Keratinocyte (primary cell): ENCODE data around the gene ERCC6. TPM values are rescaled to one million over a fixed set of nuclear protein-coding genes. Genes with fewer than 3 reads are reported as not detected.

Experiments
- DNase-seq: peaks from one replicate; pipeline ENCODE4 v3.0.0-alpha.2; 2011; ENCODE audit warnings: low read depth, missing footprints, low spot score
- FAIRE-seq: peaks from 2 replicates; lab custom pipeline; 2011; peaks lifted over from hg19 to GRCh38; lab: Jason Lieb, UNC
- H2AFZ ChIP-seq: 2 replicates; pipeline ENCODE4 v1.6.0; 2012; ENCODE audit warnings: low read length, control low read depth, inconsistent platforms; ENCODE audit not compliant: control insufficient read depth
- H3K27ac ChIP-seq: 2 replicates; pipeline ENCODE4 v1.5.1; 2011; ENCODE audit warnings: low read length; ENCODE audit not compliant: control insufficient read depth, insufficient read depth
- H3K27me3 ChIP-seq: 3 replicates; pipeline ENCODE4 v1.6.0; 2011; ENCODE audit warnings: low read length; ENCODE audit not compliant: control insufficient read depth, insufficient read depth; ENCODE audit errors: extremely low read depth
- H3K36me3 ChIP-seq, 2 experiments: 2 replicates in 1 of 2; 3 replicates in 1 of 2; pipeline ENCODE4 v1.5.1; 2011; ENCODE audit warnings: low read length in 2 of 2, mild to moderate bottlenecking in 1 of 2; ENCODE audit not compliant: control insufficient read depth in 2 of 2, insufficient read depth in 2 of 2; ENCODE audit errors: extremely low read depth in 1 of 2
- H3K4me1 ChIP-seq: 3 replicates; pipeline ENCODE4 v1.5.1; 2011; ENCODE audit warnings: low read length; ENCODE audit not compliant: control insufficient read depth, insufficient read depth; ENCODE audit errors: extremely low read depth
- H3K4me2 ChIP-seq: 3 replicates; pipeline ENCODE4 v1.6.0; 2011; ENCODE audit warnings: low read depth, low read length; ENCODE audit not compliant: control insufficient read depth, insufficient read depth; ENCODE audit errors: extremely low read depth
- H3K4me3 ChIP-seq, 3 experiments: fragments of 200-600 bp in 1 of 3; sonication (generic) in 1 of 3; 2 replicates in 2 of 3; 3 replicates in 1 of 3; pipeline ENCODE4 v1.5.1; 2011 to 2016; ENCODE audit warnings: low read length in 3 of 3, mild to moderate bottlenecking in 3 of 3, control low read depth in 2 of 3, inconsistent platforms in 1 of 3, low read depth in 1 of 3, mixed read lengths in 1 of 3, mixed run types in 1 of 3, moderate library complexity in 1 of 3; ENCODE audit not compliant: control insufficient read depth in 2 of 3, insufficient read depth in 2 of 3; ENCODE audit errors: extremely low read depth in 1 of 3
- H3K79me2 ChIP-seq: 2 replicates; pipeline ENCODE4 v1.6.0; 2012; ENCODE audit warnings: low read length; ENCODE audit not compliant: control insufficient read depth, insufficient read depth
- H3K9ac ChIP-seq: 3 replicates; pipeline ENCODE4 v1.6.0; 2011; ENCODE audit warnings: low read length; ENCODE audit not compliant: control insufficient read depth, insufficient read depth; ENCODE audit errors: extremely low read depth
- H3K9me1 ChIP-seq: 3 replicates; pipeline ENCODE4 v1.6.0; 2011; ENCODE audit warnings: low read length; ENCODE audit not compliant: control insufficient read depth, insufficient read depth; ENCODE audit errors: extremely low read depth
- H3K9me3 ChIP-seq: 2 replicates; pipeline ENCODE4 v1.5.1; 2012; ENCODE audit warnings: low read depth, low read length; ENCODE audit not compliant: control insufficient read depth
- H4K20me1 ChIP-seq: 3 replicates; pipeline ENCODE4 v1.6.0; 2011; ENCODE audit warnings: low read length; ENCODE audit not compliant: control insufficient read depth, insufficient read depth; ENCODE audit errors: extremely low read depth
- EZH2 ChIP-seq: IDR thresholded peaks from one replicate; pipeline ENCODE4 v1.6.1; 2012; ENCODE audit warnings: inconsistent platforms, mild to moderate bottlenecking, low read length, moderate library complexity
- dilution Hi-C: fragments of 300-500 bp; cut with MboI; formaldehyde crosslinking; loops from one replicate; pipeline ENCODE4 v1.7.0; 2020; ENCODE audit warnings: low sequenced_read_pairs; ENCODE audit not compliant: extremely low pct_ligation_motif_present
- polyA plus RNA-seq, 5 experiments: library from polyadenylated mRNA; depleted of rRNA in 3 of 5; stranded (reverse) in 3 of 5; stranded (forward) in 1 of 5; unstranded in 1 of 5; fragments of >200 nt; gene quantifications; 1 replicate in 1 of 5; 2 replicates in 3 of 5; 3 replicates in 1 of 5; pipeline versions ENCODE4 v1.2.1 to v1.2.3, GENCODE V29; 2011 to 2012; ENCODE audit warnings: missing spikeins in 2 of 5, low read depth in 1 of 5, low replicate concordance in 1 of 5
- TF ChIP-seq, protein P1 (sequence below), 3 experiments: IDR thresholded peaks in 1 of 3; conservative IDR thresholded peaks in 1 of 3; optimal IDR thresholded peaks in 1 of 3; 2 replicates in 2 of 3; 3 replicates in 1 of 3; pipeline versions ENCODE3 to v1.5.1; 2011; ENCODE audit warnings: low read length in 3 of 3, mild to moderate bottlenecking in 3 of 3, moderate library complexity in 2 of 3, control low read depth in 1 of 3, inconsistent platforms in 1 of 3; ENCODE audit not compliant: insufficient read depth in 2 of 3; ENCODE audit errors: extremely low read depth in 1 of 3

The ERCC6 gene
- polyA plus RNA-seq, 1 donor (not counting 4 experiments of a cell fraction or from before 2014, with no cell fraction given): 36.8 TPM

DNA sequence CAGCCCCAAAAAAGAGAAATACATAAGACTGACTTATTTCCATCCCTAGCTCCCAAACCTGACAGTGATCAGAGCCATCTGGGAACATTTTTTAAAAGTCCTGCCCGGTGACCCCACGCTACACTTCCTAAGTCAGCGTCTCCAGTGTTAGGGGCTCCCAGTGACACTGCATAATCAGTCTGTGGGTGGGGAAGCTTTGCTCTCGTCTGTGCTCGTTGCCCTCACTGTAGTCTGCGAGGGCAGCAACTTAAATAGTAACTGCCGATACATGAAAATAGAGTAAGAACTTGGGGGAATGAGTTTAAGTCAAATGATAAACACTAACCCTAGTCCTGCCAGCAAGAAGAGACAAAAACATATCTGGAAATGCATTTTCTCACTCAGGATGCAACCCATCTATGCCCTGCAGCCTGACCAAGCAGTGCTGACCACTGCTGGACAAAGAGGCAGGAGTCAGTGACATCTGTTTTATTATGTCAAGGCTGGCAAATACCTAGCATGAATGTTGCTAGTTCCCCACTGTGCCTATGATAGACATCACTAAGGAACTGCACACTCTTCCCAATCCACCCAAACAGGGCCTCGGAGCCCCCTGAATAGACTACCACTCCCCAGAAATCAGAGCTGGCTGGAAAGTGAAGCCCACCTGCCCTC is 18.7 kb downstream of the ERCC6 start:
- no peak overlapping the region for H2AFZ ChIP-seq
- TF ChIP-seq, protein P1, sequence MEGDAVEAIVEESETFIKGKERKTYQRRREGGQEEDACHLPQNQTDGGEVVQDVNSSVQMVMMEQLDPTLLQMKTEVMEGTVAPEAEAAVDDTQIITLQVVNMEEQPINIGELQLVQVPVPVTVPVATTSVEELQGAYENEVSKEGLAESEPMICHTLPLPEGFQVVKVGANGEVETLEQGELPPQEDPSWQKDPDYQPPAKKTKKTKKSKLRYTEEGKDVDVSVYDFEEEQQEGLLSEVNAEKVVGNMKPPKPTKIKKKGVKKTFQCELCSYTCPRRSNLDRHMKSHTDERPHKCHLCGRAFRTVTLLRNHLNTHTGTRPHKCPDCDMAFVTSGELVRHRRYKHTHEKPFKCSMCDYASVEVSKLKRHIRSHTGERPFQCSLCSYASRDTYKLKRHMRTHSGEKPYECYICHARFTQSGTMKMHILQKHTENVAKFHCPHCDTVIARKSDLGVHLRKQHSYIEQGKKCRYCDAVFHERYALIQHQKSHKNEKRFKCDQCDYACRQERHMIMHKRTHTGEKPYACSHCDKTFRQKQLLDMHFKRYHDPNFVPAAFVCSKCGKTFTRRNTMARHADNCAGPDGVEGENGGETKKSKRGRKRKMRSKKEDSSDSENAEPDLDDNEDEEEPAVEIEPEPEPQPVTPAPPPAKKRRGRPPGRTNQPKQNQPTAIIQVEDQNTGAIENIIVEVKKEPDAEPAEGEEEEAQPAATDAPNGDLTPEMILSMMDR (optimal IDR thresholded peaks at IDR 0.05 in 1 of 3, IDR thresholded peaks at IDR 0.05 in 1 of 3, conservative IDR thresholded peaks at IDR 0.05 in 1 of 3; ENCODE audit: extremely low read depth in 1 of 3, insufficient read depth in 2 of 3, low read length in 3 of 3): no peak
- no peak for TF ChIP-seq EZH2
- no peak overlapping the region for H3K27ac ChIP-seq
- H3K4me1 ChIP-seq: no peaks in the 10 kb centered on the region
- H3K36me3 ChIP-seq: peaks cover 38 to 53% of the 10 kb centered on the region in 2 experiments
- H3K27me3 ChIP-seq: no peaks in the 10 kb centered on the region
- FAIRE-seq: no peak
- H3K9me3 ChIP-seq: no peaks in the 10 kb centered on the region
- H3K79me2 ChIP-seq: peaks cover 86% of the 10 kb centered on the region
- H3K4me2 ChIP-seq: no peak overlapping the region
- no peak overlapping the region for H3K4me3 ChIP-seq
- DNase-seq: no peak
- no peaks in the 10 kb centered on the region for H3K9me1 ChIP-seq
- dilution Hi-C loops: no loop called here
- H3K9ac ChIP-seq: no peak overlapping the region
- H4K20me1 ChIP-seq: peaks cover 11% of the 10 kb centered on the region

DNA sequence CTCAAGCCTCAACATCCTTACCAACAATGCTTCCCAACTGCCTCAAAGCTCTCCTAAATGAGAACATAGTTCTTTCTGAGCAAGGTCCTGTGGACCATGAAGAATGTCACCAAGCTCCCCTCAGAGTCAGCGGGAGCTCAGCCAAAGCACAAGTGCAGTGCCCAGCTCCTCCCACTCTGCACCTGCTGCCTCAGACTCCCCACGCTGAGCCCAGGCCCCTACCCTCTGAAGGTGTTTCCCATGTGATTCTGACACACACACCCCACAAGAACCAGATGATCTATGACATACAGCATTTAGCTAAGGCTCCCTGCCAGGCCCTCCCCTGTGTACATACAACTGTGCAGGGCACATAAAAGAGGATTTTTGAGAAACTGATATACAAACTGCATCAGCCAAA is 19.2 kb downstream of the ERCC6 start:
- TF ChIP-seq, protein P1 (optimal IDR thresholded peaks at IDR 0.05 in 1 of 3, IDR thresholded peaks at IDR 0.05 in 1 of 3, conservative IDR thresholded peaks at IDR 0.05 in 1 of 3; ENCODE audit: extremely low read depth in 1 of 3, insufficient read depth in 2 of 3, low read length in 3 of 3): no peak
- no peak for TF ChIP-seq EZH2
- Histone ChIP-seq H3K9me1 (no peaks in the 10 kb centered on the region), H4K20me1 (peaks cover 11% of the 10 kb centered on the region), H3K4me3 (no peak overlapping the region), H3K27ac (no peak overlapping the region), H3K79me2 (peaks cover 88% of the 10 kb centered on the region), H3K36me3 (peaks cover 35 to 55% of the 10 kb centered on the region in 2 experiments), H3K9ac (no peak overlapping the region), H3K4me2 (no peak overlapping the region), H3K9me3 (no peaks in the 10 kb centered on the region), H3K27me3 (no peaks in the 10 kb centered on the region), H2AFZ (no peak overlapping the region), H3K4me1 (no peaks in the 10 kb centered on the region)
- dilution Hi-C loops: no loop called here
- FAIRE-seq (no peak), DNase-seq (no peak)
